Measurements from ENCODE around the gene EVC. TPM values are rescaled to one million over a fixed set of nuclear protein-coding genes. Genes with fewer than 3 reads are reported as not detected.

EVC gene
- total and polyA plus RNA-seq, 2 of the 4 experiments (the other 2 are of a cell fraction) = 16.8 to 18.9 TPM

DNA sequence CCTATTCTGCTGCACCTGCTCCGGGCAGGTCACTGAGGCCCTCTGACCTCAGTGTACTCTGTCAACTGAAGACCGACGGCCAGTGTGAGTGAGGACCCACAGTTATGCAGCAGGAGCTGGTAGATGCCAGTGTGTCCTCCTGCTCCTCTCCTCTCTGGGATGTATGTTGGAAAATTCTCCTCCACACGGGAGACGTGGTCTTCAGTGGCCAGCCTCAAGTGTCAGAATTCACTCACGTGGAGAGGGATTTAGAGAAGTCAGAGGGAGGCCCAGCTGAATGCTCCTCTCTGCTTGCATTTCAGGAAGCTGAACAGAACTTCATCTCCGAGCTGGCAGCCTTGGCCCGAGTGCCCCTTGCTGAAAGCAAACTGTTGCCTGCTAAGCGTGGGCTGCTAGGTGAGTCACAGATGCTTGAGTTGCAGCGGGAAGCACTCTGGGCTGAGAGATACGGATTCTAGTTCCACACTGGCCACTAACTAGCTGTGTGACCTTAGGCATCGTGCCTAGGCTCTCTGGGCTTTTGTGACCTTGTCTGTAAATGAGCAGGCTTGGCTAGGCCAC, 98.3 kb downstream of the EVC start:
- Histone ChIP-seq H2BK20ac (ENCODE audit: low read depth, low read length) (no peak overlapping the region), H4K8ac (ENCODE audit: low read depth in 2 of 2, low read length in 2 of 2) (no peak overlapping the region), H3K27ac (ENCODE audit: insufficient read depth, low read length) (no peak overlapping the region), H3K79me1 (ENCODE audit: low read depth in 1 of 2, low read length in 2 of 2) (peaks cover 0 to 9% of the 10 kb centered on the region in 2 experiments; a peak in 1 of 4 replicates), H2BK15ac (ENCODE audit: low read depth, low read length) (no peak overlapping the region), H3K4me1 (ENCODE audit: control insufficient read depth, insufficient read depth, low read length) (no peaks in the 10 kb centered on the region), H3K23ac (ENCODE audit: low read depth, low read length) (no peak overlapping the region), H2BK5ac (ENCODE audit: low read depth, low read length, poor library complexity, severe bottlenecking) (no peak overlapping the region), H2AK5ac (ENCODE audit: low read depth, low read length) (no peak overlapping the region), H4K5ac (ENCODE audit: low read depth, low read length) (no peak overlapping the region), H3K9me3 (ENCODE audit: control insufficient read depth, insufficient read depth, low read length) (no peaks in the 10 kb centered on the region), H3K27me3 (ENCODE audit: control insufficient read depth, insufficient read depth, low read length) (no peaks in the 10 kb centered on the region), H3K56ac (ENCODE audit: extremely low read depth, insufficient read depth, low read length) (no peak overlapping the region), H3K4me2 (ENCODE audit: low read depth, low read length) (no peak overlapping the region), H3K9ac (ENCODE audit: low read depth, low read length) (no peak overlapping the region), H2BK120ac (ENCODE audit: low read depth, low read length) (no peak overlapping the region), H3K14ac (replicated peaks; ENCODE audit: low read depth, low read length) (no peak overlapping the region), H3K4me3 (ENCODE audit: insufficient read depth, low read depth, low read length) (no peak overlapping the region), H3K18ac (ENCODE audit: low read depth, low read length) (no peak overlapping the region), H4K20me1 (ENCODE audit: insufficient read depth, low read length) (peaks cover 13% of the 10 kb centered on the region; the same call in 1 of the 2 replicates), H2AFZ (replicated peaks; ENCODE audit: low read length, poor library complexity) (no peak overlapping the region), H3K36me3 (ENCODE audit: control insufficient read depth, insufficient read depth, low read length) (peaks cover 77% of the 10 kb centered on the region), H2AK9ac (replicated peaks; ENCODE audit: low read depth, low read length, poor library complexity) (peak overlapping the region; percentile 9), H3K9me1 (ENCODE audit: insufficient read depth, low read length) (peaks cover 5% of the 10 kb centered on the region; the same call in 1 of the 2 replicates), H4K91ac (ENCODE audit: insufficient read depth, low read depth, low read length) (no peak overlapping the region), H3K4ac (ENCODE audit: low read depth, low read length) (no peak overlapping the region)
- TF ChIP-seq MAFK (IDR thresholded peaks at IDR 0.05; ENCODE audit: low read depth, low read length) = no peak
- no peak for TF ChIP-seq RCOR1 (IDR thresholded peaks at IDR 0.05; ENCODE audit: insufficient replicate concordance, low read length)
- WGBS, 2 experiments (ENCODE audit: extremely low coverage in 2 of 2, insufficient read length in 1 of 2) = 89% methylated on average over 6 of the region's 12 CpGs; no CpG with 5 or more reads in 1 of the 2 experiments
- no TSS peak for BruUV-seq (replicated peaks)
- dilution Hi-C loops (cut with HindIII; ENCODE audit: low sequenced_read_pairs, unreplicated experiment) (no loop called here), in situ Hi-C loops (cut with MboI; ENCODE audit: low sequenced_read_pairs) (no loop called here), intact Hi-C loops (cut with micrococcal nuclease) (no loop called here)
- CTCF ChIA-PET = no interaction called here
- DNase-seq = peak; percentile 41
- POLR2A ChIA-PET (ENCODE audit: unreplicated experiment) = no interaction called here
- ATAC-seq (ENCODE audit: low read depth) = no peak

All from IMR-90 (cell line).